ENCODE results near the gene TTI1. TPM values are rescaled to one million over a fixed set of nuclear protein-coding genes. Genes with fewer than 3 reads are reported as not detected.

TTI1 gene
- total and polyA plus RNA-seq, 2 of the 13 experiments (the other 11 are each of a cell fraction or from before 2014, with no cell fraction given): 22.9 to 39.8 TPM

DNA sequence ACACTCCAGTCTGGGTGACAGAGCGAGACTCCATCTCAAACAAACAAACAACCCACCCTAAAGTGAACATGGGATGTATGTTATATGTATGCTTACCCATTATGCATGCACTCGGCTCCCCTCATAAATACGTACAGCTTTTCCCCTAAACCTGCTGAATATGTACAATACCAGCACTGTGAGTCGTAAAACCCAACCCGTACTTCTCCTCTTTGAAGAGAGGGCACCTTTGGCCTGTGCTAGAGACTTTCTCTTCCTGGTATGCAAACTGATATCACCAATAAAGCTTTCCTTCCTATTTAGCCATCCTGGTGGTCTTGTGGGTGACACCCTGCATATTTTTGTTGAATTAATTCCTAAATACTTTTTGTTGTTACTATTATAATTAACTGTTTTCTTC lies 79.1 kb downstream of the TTI1 start (continued):
- TF ChIP-seq, protein P1, sequence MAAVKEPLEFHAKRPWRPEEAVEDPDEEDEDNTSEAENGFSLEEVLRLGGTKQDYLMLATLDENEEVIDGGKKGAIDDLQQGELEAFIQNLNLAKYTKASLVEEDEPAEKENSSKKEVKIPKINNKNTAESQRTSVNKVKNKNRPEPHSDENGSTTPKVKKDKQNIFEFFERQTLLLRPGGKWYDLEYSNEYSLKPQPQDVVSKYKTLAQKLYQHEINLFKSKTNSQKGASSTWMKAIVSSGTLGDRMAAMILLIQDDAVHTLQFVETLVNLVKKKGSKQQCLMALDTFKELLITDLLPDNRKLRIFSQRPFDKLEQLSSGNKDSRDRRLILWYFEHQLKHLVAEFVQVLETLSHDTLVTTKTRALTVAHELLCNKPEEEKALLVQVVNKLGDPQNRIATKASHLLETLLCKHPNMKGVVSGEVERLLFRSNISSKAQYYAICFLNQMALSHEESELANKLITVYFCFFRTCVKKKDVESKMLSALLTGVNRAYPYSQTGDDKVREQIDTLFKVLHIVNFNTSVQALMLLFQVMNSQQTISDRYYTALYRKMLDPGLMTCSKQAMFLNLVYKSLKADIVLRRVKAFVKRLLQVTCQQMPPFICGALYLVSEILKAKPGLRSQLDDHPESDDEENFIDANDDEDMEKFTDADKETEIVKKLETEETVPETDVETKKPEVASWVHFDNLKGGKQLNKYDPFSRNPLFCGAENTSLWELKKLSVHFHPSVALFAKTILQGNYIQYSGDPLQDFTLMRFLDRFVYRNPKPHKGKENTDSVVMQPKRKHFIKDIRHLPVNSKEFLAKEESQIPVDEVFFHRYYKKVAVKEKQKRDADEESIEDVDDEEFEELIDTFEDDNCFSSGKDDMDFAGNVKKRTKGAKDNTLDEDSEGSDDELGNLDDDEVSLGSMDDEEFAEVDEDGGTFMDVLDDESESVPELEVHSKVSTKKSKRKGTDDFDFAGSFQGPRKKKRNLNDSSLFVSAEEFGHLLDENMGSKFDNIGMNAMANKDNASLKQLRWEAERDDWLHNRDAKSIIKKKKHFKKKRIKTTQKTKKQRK (IDR thresholded peaks at IDR 0.05; ENCODE audit: low read length): no peak
- no peak for TF ChIP-seq ARNT2 (CRISPR knock-in tag; IDR thresholded peaks at IDR 0.05; ENCODE audit: low read depth)
- no peak for TF ChIP-seq ZNF850 (CRISPR knock-in tag; conservative IDR thresholded peaks at IDR 0.05)
- TF ChIP-seq, protein P2, sequence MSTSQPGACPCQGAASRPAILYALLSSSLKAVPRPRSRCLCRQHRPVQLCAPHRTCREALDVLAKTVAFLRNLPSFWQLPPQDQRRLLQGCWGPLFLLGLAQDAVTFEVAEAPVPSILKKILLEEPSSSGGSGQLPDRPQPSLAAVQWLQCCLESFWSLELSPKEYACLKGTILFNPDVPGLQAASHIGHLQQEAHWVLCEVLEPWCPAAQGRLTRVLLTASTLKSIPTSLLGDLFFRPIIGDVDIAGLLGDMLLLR (CRISPR knock-in tag; IDR thresholded peaks at IDR 0.05): no peak
- TF ChIP-seq, protein P3, sequence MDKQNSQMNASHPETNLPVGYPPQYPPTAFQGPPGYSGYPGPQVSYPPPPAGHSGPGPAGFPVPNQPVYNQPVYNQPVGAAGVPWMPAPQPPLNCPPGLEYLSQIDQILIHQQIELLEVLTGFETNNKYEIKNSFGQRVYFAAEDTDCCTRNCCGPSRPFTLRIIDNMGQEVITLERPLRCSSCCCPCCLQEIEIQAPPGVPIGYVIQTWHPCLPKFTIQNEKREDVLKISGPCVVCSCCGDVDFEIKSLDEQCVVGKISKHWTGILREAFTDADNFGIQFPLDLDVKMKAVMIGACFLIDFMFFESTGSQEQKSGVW (CRISPR knock-in tag; IDR thresholded peaks at IDR 0.05; ENCODE audit: borderline replicate concordance): no peak
- TF ChIP-seq ZNF674 (CRISPR knock-in tag; IDR thresholded peaks at IDR 0.05; ENCODE audit: low read depth): no peak
- TF ChIP-seq ZNF44 (CRISPR knock-in tag; IDR thresholded peaks at IDR 0.05): no peak
- no peak for TF ChIP-seq ZNF138 (CRISPR knock-in tag; IDR thresholded peaks at IDR 0.05; ENCODE audit: low read depth)
- TF ChIP-seq ZNF605 (CRISPR knock-in tag; IDR thresholded peaks at IDR 0.05): no peak
- no peak for TF ChIP-seq NR2F6 (IDR thresholded peaks at IDR 0.05)
- TF ChIP-seq NR2F6 (CRISPR knock-in tag; IDR thresholded peaks at IDR 0.05): no peak
- no peak for TF ChIP-seq ZNF563 (CRISPR knock-in tag; IDR thresholded peaks at IDR 0.05)

Measured in HepG2 (cell line).